ENCODE results near the gene EN2.

The EN2 gene

DNA sequence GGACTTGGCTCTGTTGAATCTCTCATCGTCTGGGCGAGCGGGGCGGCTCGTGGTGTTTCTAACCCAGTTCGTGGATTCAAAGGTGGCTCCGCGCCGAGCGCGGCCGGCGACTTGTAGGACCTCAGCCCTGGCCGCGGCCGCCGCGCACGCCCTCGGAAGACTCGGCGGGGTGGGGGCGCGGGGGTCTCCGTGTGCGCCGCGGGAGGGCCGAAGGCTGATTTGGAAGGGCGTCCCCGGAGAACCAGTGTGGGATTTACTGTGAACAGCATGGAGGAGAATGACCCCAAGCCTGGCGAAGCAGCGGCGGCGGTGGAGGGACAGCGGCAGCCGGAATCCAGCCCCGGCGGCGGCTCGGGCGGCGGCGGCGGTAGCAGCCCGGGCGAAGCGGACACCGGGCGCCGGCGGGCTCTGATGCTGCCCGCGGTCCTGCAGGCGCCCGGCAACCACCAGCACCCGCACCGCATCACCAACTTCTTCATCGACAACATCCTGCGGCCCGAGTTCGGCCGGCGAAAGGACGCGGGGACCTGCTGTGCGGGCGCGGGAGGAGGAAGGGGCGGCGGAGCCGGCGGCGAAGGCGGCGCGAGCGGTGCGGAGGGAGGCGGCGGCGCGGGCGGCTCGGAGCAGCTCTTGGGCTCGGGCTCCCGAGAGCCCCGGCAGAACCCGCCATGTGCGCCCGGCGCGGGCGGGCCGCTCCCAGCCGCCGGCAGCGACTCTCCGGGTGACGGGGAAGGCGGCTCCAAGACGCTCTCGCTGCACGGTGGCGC is at the start of gene EN2:
TSS of gene EN2 (plus strand) at position 19 of the 767 bp plus-strand sequence. CDS start at position 268, 249 bp downstream.
- Histone ChIP-seq H3K4me3 (ENCODE audit: low read length) (peak within 1 kb of the TSS; percentile 21; the same call in 1 of the 2 replicates), H3K4me1 (ENCODE audit: insufficient read depth, low read length) (no peaks in the 10 kb centered on the region), H3K27me3 (ENCODE audit: insufficient read depth, low read length) (peaks cover 98% of the 10 kb centered on the region), H3K27ac (ENCODE audit: low read length) (no peak within 1 kb of the TSS), H3K36me3 (ENCODE audit: insufficient read depth, low read depth, low read length) (no peaks in the 10 kb centered on the region), H3K9ac (ENCODE audit: low read depth, low read length) (no peak within 1 kb of the TSS), H3K9me3 (ENCODE audit: insufficient read depth, low read depth, low read length) (peaks cover 6% of the 10 kb centered on the region; the same call in 1 of the 2 replicates)

DNA sequence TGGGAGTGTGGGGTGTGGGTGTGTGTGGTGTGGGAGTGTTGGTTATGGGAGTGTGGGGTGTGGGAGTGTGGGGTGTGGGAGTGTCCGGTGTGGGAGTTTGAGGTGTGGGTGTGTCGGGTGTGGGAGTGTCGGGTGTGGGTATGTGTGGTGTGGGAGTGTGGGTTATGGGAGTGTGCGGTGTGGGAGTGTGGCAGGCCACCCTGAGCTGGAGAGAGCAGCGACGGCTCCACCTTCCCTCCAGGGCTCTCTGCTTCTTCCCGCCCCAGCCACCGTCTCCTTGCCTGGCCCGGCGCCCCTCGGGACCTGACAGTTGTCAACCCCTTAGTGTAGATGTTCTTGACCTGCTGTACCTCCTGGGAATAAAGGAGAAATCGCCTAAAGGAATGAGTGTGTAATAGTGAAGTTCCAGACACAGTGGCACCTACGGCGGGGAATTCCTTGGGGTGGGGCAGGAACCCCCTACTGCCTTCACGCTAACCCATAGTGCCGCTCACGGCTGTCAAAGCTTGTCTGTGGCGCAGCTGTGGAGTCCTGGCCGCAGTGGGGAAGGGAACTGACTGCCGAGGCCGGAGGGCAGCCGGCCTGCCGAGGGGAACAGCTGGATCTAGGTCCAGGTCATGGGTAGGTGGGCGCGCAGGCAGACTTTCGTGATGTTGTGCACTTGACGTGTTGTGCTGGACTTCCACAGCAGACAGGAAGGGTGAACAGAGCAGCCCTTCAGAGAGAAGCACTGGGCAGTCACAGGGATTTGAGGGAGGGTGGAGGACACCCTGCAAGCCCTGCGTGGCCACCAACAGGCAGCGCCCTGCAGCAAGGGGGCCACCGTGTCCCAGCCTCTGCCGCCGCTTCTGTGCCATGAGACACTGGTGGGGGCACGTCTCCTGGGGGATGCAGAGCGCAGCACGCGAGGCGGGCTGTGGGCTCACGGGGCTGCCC is 49.0 kb upstream of the EN2 start:
- Histone ChIP-seq H3K4me3 (ENCODE audit: low read length) (no peak overlapping the region), H3K9ac (ENCODE audit: low read depth, low read length) (no peak overlapping the region), H3K27me3 (ENCODE audit: insufficient read depth, low read length) (peaks cover 39% of the 10 kb centered on the region)

DNA sequence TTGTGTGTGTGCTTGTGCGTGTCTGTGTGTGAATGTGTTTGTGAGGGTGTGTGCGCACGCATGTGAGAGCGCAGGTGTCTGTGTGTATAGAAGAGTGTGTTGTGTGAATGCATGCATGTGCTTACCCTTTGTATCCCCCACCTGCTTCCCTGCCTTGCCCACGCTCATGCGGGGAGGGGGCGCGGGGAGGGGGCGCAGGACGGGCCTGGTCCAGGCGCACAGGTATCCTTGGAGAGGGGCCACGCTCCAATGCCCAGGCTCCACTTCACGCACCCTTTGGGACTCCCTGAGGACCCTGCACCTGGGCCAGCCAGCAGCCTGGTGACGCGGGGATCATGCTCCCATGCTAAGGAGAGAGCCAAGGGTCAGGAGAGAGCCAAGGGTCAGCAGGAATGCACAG is 47.9 kb upstream of the EN2 start:
- no peaks in the 10 kb centered on the region for H3K36me3 ChIP-seq (ENCODE audit: insufficient read depth, low read depth, low read length)
- no peak overlapping the region for H3K4me3 ChIP-seq (ENCODE audit: low read length)
- no peaks in the 10 kb centered on the region for H3K9me3 ChIP-seq (ENCODE audit: insufficient read depth, low read depth, low read length)
- H3K4me1 ChIP-seq (ENCODE audit: insufficient read depth, low read length), result no peaks in the 10 kb centered on the region
- H3K9ac ChIP-seq (ENCODE audit: low read depth, low read length), result no peak overlapping the region
- no peak overlapping the region for H3K27ac ChIP-seq (ENCODE audit: low read length)
- peaks cover 39% of the 10 kb centered on the region for H3K27me3 ChIP-seq (ENCODE audit: insufficient read depth, low read length)

More for the DNA sequence above, 49.0 kb upstream of the EN2 start:
- H3K9me3 ChIP-seq (ENCODE audit: insufficient read depth, low read depth, low read length), result no peaks in the 10 kb centered on the region
- no peaks in the 10 kb centered on the region for H3K36me3 ChIP-seq (ENCODE audit: insufficient read depth, low read depth, low read length)
- no peak overlapping the region for H3K27ac ChIP-seq (ENCODE audit: low read length)
- no peaks in the 10 kb centered on the region for H3K4me1 ChIP-seq (ENCODE audit: insufficient read depth, low read length)

DNA sequence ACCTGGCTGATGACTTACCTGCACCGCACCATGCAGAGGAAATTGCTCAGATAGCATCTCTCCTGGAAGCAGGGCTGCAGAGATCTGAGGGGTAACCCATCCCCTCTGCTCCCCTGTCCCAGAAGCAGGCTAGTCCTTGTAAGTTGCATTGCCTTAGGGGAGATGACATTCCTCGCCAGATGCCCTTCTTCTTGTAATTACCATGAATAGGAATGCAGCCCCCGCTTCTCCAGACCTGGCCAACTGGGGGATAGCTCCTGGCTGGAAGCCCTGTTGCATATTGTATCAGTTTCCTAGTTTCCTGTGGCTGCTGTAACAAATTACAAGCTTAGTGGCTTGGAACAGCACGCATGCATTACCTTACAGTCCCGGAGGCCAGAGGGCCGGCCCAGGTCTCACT is 47.5 kb upstream of the EN2 start:
- no peak overlapping the region for H3K27ac ChIP-seq (ENCODE audit: low read length)
- no peaks in the 10 kb centered on the region for H3K4me1 ChIP-seq (ENCODE audit: insufficient read depth, low read length)
- H3K9ac ChIP-seq (ENCODE audit: low read depth, low read length), result no peak overlapping the region
- no peaks in the 10 kb centered on the region for H3K36me3 ChIP-seq (ENCODE audit: insufficient read depth, low read depth, low read length)
- H3K27me3 ChIP-seq (ENCODE audit: insufficient read depth, low read length), result peaks cover 39% of the 10 kb centered on the region
- no peaks in the 10 kb centered on the region for H3K9me3 ChIP-seq (ENCODE audit: insufficient read depth, low read depth, low read length)
- H3K4me3 ChIP-seq (ENCODE audit: low read length), result no peak overlapping the region

DNA sequence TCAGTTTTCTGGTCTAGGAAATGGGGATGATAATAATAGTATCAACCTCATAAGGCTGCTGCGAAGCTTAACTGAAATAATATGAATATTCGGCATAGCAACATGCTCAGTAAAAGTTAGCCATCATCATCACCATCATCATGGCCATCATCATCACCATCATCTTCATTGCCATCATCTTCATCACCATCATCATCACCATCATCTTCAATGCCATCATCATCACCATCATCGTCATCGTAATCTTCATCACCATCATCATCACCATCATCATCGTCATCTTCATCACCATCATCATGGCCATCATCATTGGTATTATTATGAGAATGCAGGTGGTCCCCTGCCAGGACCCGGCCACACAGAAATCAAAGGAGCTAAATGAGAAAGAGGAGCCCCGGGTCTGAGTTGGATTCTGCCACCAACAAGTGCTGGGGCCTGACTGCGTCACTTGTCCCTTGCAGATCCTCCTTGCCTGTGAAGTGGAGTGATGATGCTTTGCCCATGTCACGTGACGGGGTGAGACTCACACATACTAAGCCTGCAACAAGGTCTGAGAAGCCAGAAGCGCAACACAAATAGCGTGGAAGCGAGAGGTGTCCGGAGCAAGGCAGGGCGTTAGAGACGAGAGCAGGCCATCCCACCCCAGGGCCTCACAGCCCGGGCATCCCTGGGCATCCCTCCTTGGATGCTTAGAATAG is 46.1 kb upstream of the EN2 start:
- Histone ChIP-seq H3K4me3 (ENCODE audit: low read length) (no peak overlapping the region), H3K9ac (ENCODE audit: low read depth, low read length) (no peak overlapping the region), H3K4me1 (ENCODE audit: insufficient read depth, low read length) (no peaks in the 10 kb centered on the region), H3K36me3 (ENCODE audit: insufficient read depth, low read depth, low read length) (no peaks in the 10 kb centered on the region), H3K9me3 (ENCODE audit: insufficient read depth, low read depth, low read length) (no peaks in the 10 kb centered on the region), H3K27me3 (ENCODE audit: insufficient read depth, low read length) (peaks cover 39% of the 10 kb centered on the region), H3K27ac (ENCODE audit: low read length) (no peak overlapping the region)

DNA sequence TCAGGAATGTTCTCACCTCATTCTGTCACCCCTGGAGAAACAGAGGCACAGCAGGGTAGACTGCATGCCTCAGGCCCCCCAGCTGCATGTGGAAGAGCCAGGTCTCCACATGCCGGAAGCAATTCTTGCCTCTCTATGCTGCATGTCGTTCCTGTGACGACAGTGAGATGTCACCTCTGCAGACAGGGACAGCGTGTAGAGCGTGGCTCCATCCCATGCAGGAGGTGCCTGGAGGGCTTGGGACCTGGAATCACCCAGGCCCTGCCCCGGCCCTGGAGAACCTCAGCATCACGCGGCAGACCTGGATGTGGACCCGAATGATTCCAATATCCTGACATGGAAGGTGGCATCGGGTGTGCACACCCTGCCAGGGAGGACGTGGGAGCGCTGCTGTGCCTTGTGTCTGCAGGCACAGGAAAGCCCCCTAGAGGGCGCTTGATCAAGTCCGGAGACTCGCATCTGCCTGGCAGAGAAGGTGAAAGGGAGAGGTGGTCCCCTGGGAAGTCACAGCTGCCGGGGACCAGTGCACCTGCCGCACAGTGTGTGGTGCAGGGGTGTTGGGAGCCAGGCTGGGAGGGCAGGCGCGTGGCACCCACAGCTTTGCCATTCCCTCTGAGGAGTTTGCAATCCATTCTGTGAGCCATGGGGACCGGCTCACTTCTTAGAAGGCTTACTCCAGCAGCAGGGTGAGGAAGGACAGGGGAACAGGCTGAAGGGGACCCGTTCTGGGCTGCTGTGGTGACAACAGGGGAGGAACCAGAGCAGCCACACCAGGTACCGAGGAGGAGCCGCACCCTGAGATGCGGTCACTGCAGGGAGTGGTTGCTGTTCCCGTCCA is 45.3 kb upstream of the EN2 start:
- Histone ChIP-seq H3K36me3 (ENCODE audit: insufficient read depth, low read depth, low read length) (no peaks in the 10 kb centered on the region), H3K9ac (ENCODE audit: low read depth, low read length) (no peak overlapping the region), H3K27me3 (ENCODE audit: insufficient read depth, low read length) (peaks cover 39% of the 10 kb centered on the region), H3K4me3 (ENCODE audit: low read length) (no peak overlapping the region), H3K4me1 (ENCODE audit: insufficient read depth, low read length) (no peaks in the 10 kb centered on the region), H3K9me3 (ENCODE audit: insufficient read depth, low read depth, low read length) (no peaks in the 10 kb centered on the region), H3K27ac (ENCODE audit: low read length) (no peak overlapping the region)

DNA sequence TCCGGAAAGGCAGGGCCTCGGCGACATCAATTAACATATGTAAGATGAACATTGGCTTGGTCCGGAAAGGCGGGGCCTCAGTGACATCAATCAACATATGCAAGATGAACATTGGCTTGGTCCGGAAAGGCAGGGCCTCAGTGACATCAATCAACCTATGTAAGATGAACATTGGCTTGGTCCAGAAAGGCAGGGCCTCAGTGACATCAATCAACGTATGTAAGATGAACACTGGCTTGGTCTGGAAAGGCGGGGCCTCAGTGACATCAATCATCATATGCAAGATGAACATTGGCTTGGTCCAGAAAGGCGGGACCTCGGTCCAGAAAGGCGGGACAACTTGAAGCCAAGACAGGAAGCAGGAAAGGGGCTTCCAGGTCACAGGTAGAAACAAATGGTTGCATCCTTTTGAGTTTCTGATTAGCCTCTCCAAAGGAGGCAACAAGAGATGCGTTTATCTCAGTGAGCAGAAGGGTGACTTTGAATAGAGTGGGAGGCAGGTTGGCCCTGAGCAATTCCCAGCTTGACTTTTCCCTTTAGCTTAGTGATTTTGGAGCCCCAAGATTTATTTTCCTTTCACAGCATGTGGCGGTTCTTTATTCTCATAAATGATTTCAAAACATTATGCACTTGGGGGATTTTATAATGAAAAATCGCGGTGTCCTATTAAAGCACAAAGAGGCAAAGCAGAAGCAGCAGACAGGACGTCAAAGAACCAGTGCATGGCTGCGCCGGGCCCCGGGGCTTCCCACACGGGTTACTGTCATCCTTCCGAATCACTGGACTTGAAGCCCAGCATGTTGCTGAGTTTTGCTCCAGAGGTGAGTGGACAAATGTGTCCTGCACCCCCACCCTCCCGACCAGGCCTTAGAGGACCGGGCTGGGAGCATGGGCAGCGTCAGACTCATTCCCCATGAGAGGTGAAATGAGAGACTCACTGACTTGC is 43.1 kb upstream of the EN2 start:
- Histone ChIP-seq H3K9ac (ENCODE audit: low read depth, low read length) (no peak overlapping the region), H3K27me3 (ENCODE audit: insufficient read depth, low read length) (peaks cover 30% of the 10 kb centered on the region), H3K9me3 (ENCODE audit: insufficient read depth, low read depth, low read length) (no peaks in the 10 kb centered on the region), H3K4me1 (ENCODE audit: insufficient read depth, low read length) (no peaks in the 10 kb centered on the region), H3K36me3 (ENCODE audit: insufficient read depth, low read depth, low read length) (no peaks in the 10 kb centered on the region), H3K27ac (ENCODE audit: low read length) (no peak overlapping the region), H3K4me3 (ENCODE audit: low read length) (no peak overlapping the region)

DNA sequence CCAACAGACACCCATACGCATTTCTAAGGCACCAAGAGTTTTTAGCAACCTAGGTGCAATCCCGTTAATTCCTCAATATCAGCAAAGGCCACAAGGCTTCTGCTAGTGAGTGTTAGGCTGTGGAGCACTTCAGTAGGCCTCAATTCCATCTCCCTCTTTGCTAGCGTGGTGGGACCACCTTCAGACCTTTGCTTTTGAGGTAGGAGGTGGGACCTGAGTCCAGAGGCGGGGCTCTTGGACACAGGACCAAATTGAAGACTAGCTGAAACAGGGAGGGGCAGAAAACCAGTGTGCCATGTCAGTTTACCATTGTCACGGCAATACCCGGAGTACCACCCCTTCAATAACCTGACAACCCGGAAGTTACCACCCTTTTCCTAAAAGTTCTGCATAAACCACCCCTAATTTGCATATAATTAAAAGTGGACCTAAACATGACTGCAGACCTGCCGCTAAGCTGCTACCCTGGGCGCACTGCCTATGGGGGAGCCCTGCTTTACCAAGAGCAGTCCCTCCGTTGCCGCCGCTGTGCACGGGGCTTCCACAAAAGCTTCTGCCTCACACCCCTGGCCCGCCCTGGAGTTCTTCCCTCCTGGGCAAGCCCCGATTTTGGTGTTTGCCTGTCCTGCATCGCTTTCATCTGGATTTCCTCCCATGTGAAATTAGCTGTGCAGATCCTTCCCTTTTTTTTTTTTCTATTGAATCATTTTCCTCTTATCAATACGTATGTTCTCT is 41.1 kb upstream of the EN2 start:
- H3K27me3 ChIP-seq (ENCODE audit: insufficient read depth, low read length), result peaks cover 17% of the 10 kb centered on the region
- H3K4me3 ChIP-seq (ENCODE audit: low read length), result no peak overlapping the region

DNA sequence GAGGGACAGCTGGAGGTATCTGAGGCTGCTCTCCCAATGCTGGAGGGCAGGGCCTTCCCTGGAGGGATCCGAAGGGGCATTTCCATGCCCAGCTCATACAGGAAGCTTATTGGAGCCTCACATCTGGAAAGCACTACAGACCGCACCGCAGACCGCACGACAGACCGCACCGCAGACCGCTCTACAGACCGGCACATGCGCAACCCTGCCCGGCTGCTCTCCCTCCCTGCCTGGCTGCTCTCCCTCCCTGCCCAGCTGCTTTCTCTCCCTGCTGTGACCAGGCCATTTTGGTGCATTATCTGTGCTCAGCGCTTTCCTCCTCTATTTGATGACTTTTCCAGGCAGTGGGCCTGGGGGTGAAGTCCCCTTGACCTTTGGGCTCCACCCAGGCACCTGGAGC is 39.6 kb upstream of the EN2 start:
- Histone ChIP-seq H3K27ac (ENCODE audit: low read length) (no peak overlapping the region), H3K9ac (ENCODE audit: low read depth, low read length) (no peak overlapping the region), H3K4me1 (ENCODE audit: insufficient read depth, low read length) (no peaks in the 10 kb centered on the region), H3K27me3 (ENCODE audit: insufficient read depth, low read length) (peaks cover 4% of the 10 kb centered on the region), H3K36me3 (ENCODE audit: insufficient read depth, low read depth, low read length) (no peaks in the 10 kb centered on the region), H3K9me3 (ENCODE audit: insufficient read depth, low read depth, low read length) (no peaks in the 10 kb centered on the region), H3K4me3 (ENCODE audit: low read length) (no peak overlapping the region)

More for the DNA sequence above, 41.1 kb upstream of the EN2 start:
- Histone ChIP-seq H3K9me3 (ENCODE audit: insufficient read depth, low read depth, low read length) (no peaks in the 10 kb centered on the region), H3K27ac (ENCODE audit: low read length) (no peak overlapping the region), H3K9ac (ENCODE audit: low read depth, low read length) (no peak overlapping the region), H3K36me3 (ENCODE audit: insufficient read depth, low read depth, low read length) (no peaks in the 10 kb centered on the region), H3K4me1 (ENCODE audit: insufficient read depth, low read length) (no peaks in the 10 kb centered on the region)
